ENCODE data around the gene MPG.

- TF ChIP-seq EP300 (IDR thresholded peaks at IDR 0.05; ENCODE audit: borderline replicate concordance), result no peak
- TF ChIP-seq MAX (IDR thresholded peaks at IDR 0.05), result no peak
- TF ChIP-seq RAD21 (IDR thresholded peaks at IDR 0.05; ENCODE audit: low read depth), result no peak
- TF ChIP-seq TAF1 (IDR thresholded peaks at IDR 0.05; ENCODE audit: low read depth), result no peak
- TF ChIP-seq FOXM1 (IDR thresholded peaks at IDR 0.05; ENCODE audit: borderline replicate concordance, low read depth), result no peak
- no peak for TF ChIP-seq CREB1 (IDR thresholded peaks at IDR 0.05; ENCODE audit: low read depth)
- no peak for TF ChIP-seq YY1 (IDR thresholded peaks at IDR 0.05; ENCODE audit: low read depth)
- TF ChIP-seq CEBPB (IDR thresholded peaks at IDR 0.05), result no peak
- TF ChIP-seq REST (IDR thresholded peaks at IDR 0.05; ENCODE audit: low read depth), result no peak
- no peak for TF ChIP-seq EGR1 (IDR thresholded peaks at IDR 0.05)
- TF ChIP-seq TCF12 (IDR thresholded peaks at IDR 0.05; ENCODE audit: low read depth), result no peak
- no peak for TF ChIP-seq NFIC (IDR thresholded peaks at IDR 0.05)
- no peak for TF ChIP-seq USF1 (IDR thresholded peaks at IDR 0.05)
- no peak for TF ChIP-seq TEAD4 (IDR thresholded peaks at IDR 0.05)
Measured at GRCh38 chr16:132120-132519, 54.1 kb downstream of the MPG start.

All from Ishikawa (cell line).